ENCODE measurements around the gene CDCA7L.

GRCh38 chr7:21938463-21938862, 7.2 kb downstream of the CDCA7L start:
- TF ChIP-seq CTCF (optimal IDR thresholded peaks at IDR 0.05 in 1 of 3, IDR thresholded peaks at IDR 0.05 in 1 of 3, conservative IDR thresholded peaks at IDR 0.05 in 1 of 3; ENCODE audit: extremely low read depth in 1 of 3, insufficient read depth in 2 of 3, low read length in 3 of 3): no peak
- TF ChIP-seq EZH2 (IDR thresholded peaks at IDR 0.05; ENCODE audit: low read length): no peak

Data from keratinocyte (primary cell).